ENCODE results near the gene PLD1.

GRCh38 chr3:171710359-171710758, 99.9 kb downstream of the PLD1 start:
- no peak for TF ChIP-seq POLR2AphosphoS5 (IDR thresholded peaks at IDR 0.05)
- no peak for TF ChIP-seq EP300 (IDR thresholded peaks at IDR 0.05)
- no peak for TF ChIP-seq CTCF (IDR thresholded peaks at IDR 0.05)
